ENCODE data around the gene RCVRN.

Gene RCVRN

GRCh38 chr17:9932491-9932890 is 27.4 kb upstream of the RCVRN start:
- H3K27ac ChIP-seq (ENCODE audit: poor library complexity, severe bottlenecking), result no peak overlapping the region
- H3K36me3 ChIP-seq (ENCODE audit: low read depth), result no peaks in the 10 kb centered on the region
- no peak for ATAC-seq (ENCODE audit: low read depth)
- no peaks in the 10 kb centered on the region for H3K27me3 ChIP-seq (ENCODE audit: insufficient read depth, poor library complexity, severe bottlenecking)
- no peak for DNase-seq (ENCODE audit: low spot score)
- no peak overlapping the region for H3K4me3 ChIP-seq (ENCODE audit: severe bottlenecking)
- TF ChIP-seq CTCF (IDR thresholded peaks at IDR 0.05; ENCODE audit: poor library complexity, severe bottlenecking), result no peak
- no peaks in the 10 kb centered on the region for H3K9me3 ChIP-seq (ENCODE audit: severe bottlenecking)
- no peaks in the 10 kb centered on the region for H3K4me1 ChIP-seq (ENCODE audit: insufficient read depth, poor library complexity, severe bottlenecking)

- Histone ChIP-seq H3K4me3 (ENCODE audit: severe bottlenecking) (no peak overlapping the region), H3K36me3 (ENCODE audit: low read depth) (no peaks in the 10 kb centered on the region), H3K27ac (ENCODE audit: poor library complexity, severe bottlenecking) (no peak overlapping the region), H3K9me3 (ENCODE audit: severe bottlenecking) (no peaks in the 10 kb centered on the region), H3K4me1 (ENCODE audit: insufficient read depth, poor library complexity, severe bottlenecking) (no peaks in the 10 kb centered on the region), H3K27me3 (ENCODE audit: insufficient read depth, poor library complexity, severe bottlenecking) (no peaks in the 10 kb centered on the region)
- DNase-seq (ENCODE audit: low spot score) (no peak), ATAC-seq (ENCODE audit: low read depth) (no peak)
- TF ChIP-seq CTCF (IDR thresholded peaks at IDR 0.05; ENCODE audit: poor library complexity, severe bottlenecking), result no peak
Observed at GRCh38 chr17:9931144-9931741, 26.2 kb upstream of the RCVRN start.

- ATAC-seq (ENCODE audit: low read depth), result no peak
- DNase-seq (ENCODE audit: low spot score), result no peak
- Histone ChIP-seq H3K36me3 (ENCODE audit: low read depth) (no peaks in the 10 kb centered on the region), H3K4me1 (ENCODE audit: insufficient read depth, poor library complexity, severe bottlenecking) (no peaks in the 10 kb centered on the region), H3K27ac (ENCODE audit: poor library complexity, severe bottlenecking) (no peak overlapping the region), H3K4me3 (ENCODE audit: severe bottlenecking) (no peak overlapping the region), H3K27me3 (ENCODE audit: insufficient read depth, poor library complexity, severe bottlenecking) (no peaks in the 10 kb centered on the region), H3K9me3 (ENCODE audit: severe bottlenecking) (no peaks in the 10 kb centered on the region)
- TF ChIP-seq CTCF (IDR thresholded peaks at IDR 0.05; ENCODE audit: poor library complexity, severe bottlenecking), result no peak
Observed at GRCh38 chr17:9929871-9930270, 24.8 kb upstream of the RCVRN start.

- Histone ChIP-seq H3K9me3 (ENCODE audit: severe bottlenecking) (no peaks in the 10 kb centered on the region), H3K36me3 (ENCODE audit: low read depth) (no peaks in the 10 kb centered on the region), H3K27ac (ENCODE audit: poor library complexity, severe bottlenecking) (no peak overlapping the region), H3K4me3 (ENCODE audit: severe bottlenecking) (no peak overlapping the region), H3K4me1 (ENCODE audit: insufficient read depth, poor library complexity, severe bottlenecking) (no peaks in the 10 kb centered on the region), H3K27me3 (ENCODE audit: insufficient read depth, poor library complexity, severe bottlenecking) (no peaks in the 10 kb centered on the region)
- peak; percentile 78 for TF ChIP-seq CTCF (IDR thresholded peaks at IDR 0.05; ENCODE audit: poor library complexity, severe bottlenecking)
- no peak for DNase-seq (ENCODE audit: low spot score)
- ATAC-seq (ENCODE audit: low read depth), result peak; percentile 72
Observed at GRCh38 chr17:9928601-9929333, 23.7 kb upstream of the RCVRN start.

Data from RWPE2 (cell line).